ENCODE measurements around the gene DBNL.

Gene DBNL

GRCh38 chr7:44100458-44101302 is 56.2 kb downstream of the DBNL start:
- peak; percentile 92 for DNase-seq (ENCODE audit: low read depth)

GRCh38 chr7:44101303-44101965 is 56.9 kb downstream of the DBNL start:
- no peak for DNase-seq (ENCODE audit: low read depth)

GRCh38 chr7:44101966-44102845 is 57.7 kb downstream of the DBNL start:
- peak; percentile 96 for DNase-seq (ENCODE audit: low read depth)

- DNase-seq (ENCODE audit: low read depth), result no peak
These were observed 58.5 kb downstream of the DBNL start for GRCh38 chr7:44102846-44103565.

GRCh38 chr7:44103566-44103922 is 59.0 kb downstream of the DBNL start:
- DNase-seq (ENCODE audit: low read depth), result no peak

- DNase-seq (ENCODE audit: low read depth), result peak; percentile 50
These were observed 59.7 kb downstream of the DBNL start, which contains the start of gene AEBP1 for GRCh38 chr7:44103923-44104859. TSS of gene AEBP1 (plus strand) at chr7:44104345. CDS start at chr7:44104666, 321 bp downstream.

- DNase-seq (ENCODE audit: low read depth), result peak; percentile 92
These were observed 60.6 kb downstream of the DBNL start for GRCh38 chr7:44104860-44105771.

- no peak for DNase-seq (ENCODE audit: low read depth)
These were observed 61.3 kb downstream of the DBNL start for GRCh38 chr7:44105832-44106231.

- DNase-seq (ENCODE audit: low read depth), result no peak
These were observed 62.0 kb downstream of the DBNL start for GRCh38 chr7:44106311-44107065.

- DNase-seq (ENCODE audit: low read depth), result no peak
These were observed 62.8 kb downstream of the DBNL start for GRCh38 chr7:44107116-44107960.

- no peak for DNase-seq (ENCODE audit: low read depth)
These were observed 63.7 kb downstream of the DBNL start for GRCh38 chr7:44107961-44108767.

GRCh38 chr7:44108768-44109750 is 64.6 kb downstream of the DBNL start:
- DNase-seq (ENCODE audit: low read depth), result no peak

- DNase-seq (ENCODE audit: low read depth), result no peak
These were observed 65.5 kb downstream of the DBNL start for GRCh38 chr7:44109991-44110390.

- no peak for DNase-seq (ENCODE audit: low read depth)
These were observed 66.5 kb downstream of the DBNL start for GRCh38 chr7:44110719-44111635.

All from fibroblast of gingiva (primary cell).